Trophoblast cell (in vitro differentiated cells and primary cell): Measurements from ENCODE around the gene SCN11A.
A peak's percentile ranks its signal among the peaks of the same experiment; 100 is the strongest.

Experiments used
- DNase-seq, 2 donors: peaks; one replicate each; pipeline ENCODE4 v3.0.0-alpha.2; 2016
- H2AFZ ChIP-seq: 2 replicates; pipeline ENCODE4 v1.6.1; 2013; ENCODE audit warnings: low read length, moderate library complexity, mild to moderate bottlenecking; ENCODE audit not compliant: insufficient read depth, poor library complexity
- H2AK5ac ChIP-seq: 2 replicates; pipeline ENCODE4 v1.6.1; 2013; ENCODE audit warnings: mild to moderate bottlenecking, low read length
- H2BK120ac ChIP-seq: 2 replicates; pipeline ENCODE4 v1.6.1; 2013; ENCODE audit warnings: low read length, mild to moderate bottlenecking, moderate library complexity; ENCODE audit not compliant: insufficient read depth, poor library complexity
- H2BK12ac ChIP-seq: 2 replicates; pipeline ENCODE4 v1.6.1; 2013; ENCODE audit warnings: mild to moderate bottlenecking, low read length, moderate library complexity
- H2BK5ac ChIP-seq: 2 replicates; pipeline ENCODE4 v1.6.1; 2013; ENCODE audit warnings: low read length, low read depth, moderate library complexity, mild to moderate bottlenecking; ENCODE audit not compliant: poor library complexity
- H3K14ac ChIP-seq: 2 replicates; pipeline ENCODE4 v1.6.1; 2013; ENCODE audit warnings: mild to moderate bottlenecking, low read length
- H3K18ac ChIP-seq: 2 replicates; pipeline ENCODE4 v1.6.1; 2013; ENCODE audit warnings: mild to moderate bottlenecking, low read length
- H3K23ac ChIP-seq: 2 replicates; pipeline ENCODE4 v1.6.1; 2013; ENCODE audit warnings: low read length
- H3K27ac ChIP-seq: 2 replicates; pipeline ENCODE4 v1.5.1; 2013; ENCODE audit warnings: low read depth, mild to moderate bottlenecking, inconsistent platforms, low read length, moderate library complexity
- H3K27me3 ChIP-seq: 2 replicates; pipeline ENCODE4 v1.6.1; 2013; ENCODE audit warnings: inconsistent platforms, mild to moderate bottlenecking, low read length, moderate library complexity; ENCODE audit not compliant: insufficient read depth
- H3K36me3 ChIP-seq, 2 experiments: 1 replicate in 1 of 2; 2 replicates in 1 of 2; pipeline ENCODE4 v1.6.1; 2013; ENCODE audit warnings: low read length in 2 of 2, mild to moderate bottlenecking in 2 of 2, moderate library complexity in 1 of 2; ENCODE audit not compliant: insufficient read depth in 2 of 2, control insufficient read depth in 1 of 2
- H3K4ac ChIP-seq: 2 replicates; pipeline ENCODE4 v1.6.1; 2013; ENCODE audit warnings: low read depth, mild to moderate bottlenecking, low read length, moderate library complexity
- H3K4me1 ChIP-seq, 2 experiments: 1 replicate in 1 of 2; 2 replicates in 1 of 2; pipeline ENCODE4 v1.6.1; 2013; ENCODE audit warnings: low read length in 2 of 2, mild to moderate bottlenecking in 2 of 2, moderate library complexity in 1 of 2; ENCODE audit not compliant: insufficient read depth in 2 of 2, control insufficient read depth in 1 of 2
- H3K4me2 ChIP-seq: 2 replicates; pipeline ENCODE4 v1.6.1; 2013; ENCODE audit warnings: inconsistent platforms, mild to moderate bottlenecking, low read length, moderate library complexity
- H3K4me3 ChIP-seq: 2 replicates; pipeline ENCODE4 v1.5.1; 2013; ENCODE audit warnings: mild to moderate bottlenecking, low read depth, low read length, inconsistent platforms
- H3K79me1 ChIP-seq: one replicate; pipeline ENCODE4 v1.6.1; 2013; ENCODE audit warnings: low read length
- H3K79me2 ChIP-seq: 2 replicates; pipeline ENCODE4 v1.6.1; 2013; ENCODE audit warnings: low read length, mild to moderate bottlenecking; ENCODE audit not compliant: control insufficient read depth, insufficient read depth, poor library complexity
- H3K9ac ChIP-seq: 2 replicates; pipeline ENCODE4 v1.6.1; 2013; ENCODE audit warnings: mild to moderate bottlenecking, low read length
- H3K9me3 ChIP-seq: 2 replicates; pipeline ENCODE4 v1.6.1; 2013; ENCODE audit warnings: low read depth, mild to moderate bottlenecking, control low read depth, inconsistent platforms, low read length; ENCODE audit not compliant: insufficient read depth
- H4K12ac ChIP-seq: 2 replicates; pipeline ENCODE4 v1.6.1; 2013; ENCODE audit warnings: low read depth, mild to moderate bottlenecking, low read length, moderate library complexity
- H4K8ac ChIP-seq: 2 replicates; pipeline ENCODE4 v1.6.1; 2013; ENCODE audit warnings: low read depth, mild to moderate bottlenecking, low read length, moderate library complexity
- H4K91ac ChIP-seq: one replicate; pipeline ENCODE4 v1.6.1; 2013; ENCODE audit warnings: low read depth, mild to moderate bottlenecking, low read length, moderate library complexity
- WGBS: extraction: QIAGEN DNeasy Blood & Tissue Kit; methylation state at CpG from one replicate; pipeline ENCODE4 v1.1.7; 2013; ENCODE audit warnings: missing lambda C conversion rate; ENCODE audit not compliant: insufficient read length, insufficient coverage; ENCODE audit errors: extremely low coverage; 5-methylcytosine and 5-hydroxymethylcytosine counted together

SCN11A gene

DNA sequence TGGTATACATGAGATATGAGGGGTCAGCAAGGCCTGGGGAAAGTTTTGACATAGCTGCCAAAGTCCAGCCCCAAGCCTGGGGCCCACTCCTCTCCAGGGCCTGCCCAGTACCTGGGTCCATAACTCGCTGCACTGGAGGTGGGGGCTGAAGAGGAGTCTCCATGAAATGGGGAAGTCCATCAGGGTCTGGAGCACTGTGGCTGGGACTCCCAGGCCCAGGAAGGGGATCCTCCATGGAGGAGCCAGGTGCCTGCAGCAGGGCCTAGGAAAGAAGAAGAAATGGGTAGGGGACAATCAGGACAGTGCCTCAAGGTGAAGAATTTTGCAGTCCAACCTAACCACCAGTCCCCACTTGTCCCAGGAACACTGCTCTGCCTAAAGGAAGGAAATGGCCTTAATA is 47.5 kb upstream of the SCN11A start:
- H4K8ac ChIP-seq, result no peak overlapping the region
- no peaks in the 10 kb centered on the region for H3K9me3 ChIP-seq
- no peak overlapping the region for H3K4ac ChIP-seq
- no peak overlapping the region for H3K27ac ChIP-seq
- H2AK5ac ChIP-seq, result no peak overlapping the region
- no peak overlapping the region for H3K9ac ChIP-seq
- H2AFZ ChIP-seq, result no peak overlapping the region
- no peak overlapping the region for H3K18ac ChIP-seq
- no peak overlapping the region for H4K12ac ChIP-seq
- H4K91ac ChIP-seq, result no peak overlapping the region
- no peak overlapping the region for H3K14ac ChIP-seq
- DNase-seq, result no peak
- no peak overlapping the region for H2BK12ac ChIP-seq
- H2BK5ac ChIP-seq, result no peak overlapping the region
- H3K23ac ChIP-seq, result no peak overlapping the region
- H3K4me1 ChIP-seq, result peaks cover 6 to 10% of the 10 kb centered on the region in 2 experiments
- peaks cover 45 to 51% of the 10 kb centered on the region in 2 experiments for H3K36me3 ChIP-seq
- WGBS, result no CpG with 5 or more reads among the region's 1 CpG
- H3K79me2 ChIP-seq, result no peaks in the 10 kb centered on the region
- H3K4me2 ChIP-seq, result no peak overlapping the region
- no peak overlapping the region for H3K4me3 ChIP-seq
- H3K79me1 ChIP-seq, result peaks cover 2% of the 10 kb centered on the region
- no peaks in the 10 kb centered on the region for H3K27me3 ChIP-seq
- H2BK120ac ChIP-seq, result no peak overlapping the region

DNA sequence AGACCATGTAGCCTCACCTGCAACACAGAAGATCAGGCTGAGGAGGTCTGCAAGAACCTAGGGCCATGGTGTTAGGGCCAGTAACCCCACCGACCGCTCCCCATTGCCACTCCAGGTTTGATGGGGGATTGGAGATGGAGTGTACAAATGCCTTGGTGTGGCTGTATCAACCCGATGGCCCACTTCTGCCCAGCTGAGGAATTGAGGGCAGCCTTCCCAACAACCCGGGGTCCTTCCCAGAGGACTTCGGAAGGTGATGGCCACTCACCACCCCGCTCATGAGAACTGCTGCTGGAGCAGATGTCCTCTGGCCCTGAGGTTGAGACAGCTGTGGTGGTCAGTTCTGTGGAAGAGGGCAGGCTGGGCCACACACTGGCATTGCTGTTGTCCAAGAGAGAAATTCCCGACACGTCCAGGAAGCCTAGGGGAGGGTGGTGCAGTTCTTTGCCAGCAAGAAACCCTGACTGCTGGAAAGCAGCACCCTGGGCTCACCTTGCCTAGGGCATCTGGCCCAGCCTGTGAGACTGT is 46.8 kb upstream of the SCN11A start:
- WGBS, result no CpG with 5 or more reads among the region's 8 CpGs
- H2BK12ac ChIP-seq, result no peak overlapping the region

DNA sequence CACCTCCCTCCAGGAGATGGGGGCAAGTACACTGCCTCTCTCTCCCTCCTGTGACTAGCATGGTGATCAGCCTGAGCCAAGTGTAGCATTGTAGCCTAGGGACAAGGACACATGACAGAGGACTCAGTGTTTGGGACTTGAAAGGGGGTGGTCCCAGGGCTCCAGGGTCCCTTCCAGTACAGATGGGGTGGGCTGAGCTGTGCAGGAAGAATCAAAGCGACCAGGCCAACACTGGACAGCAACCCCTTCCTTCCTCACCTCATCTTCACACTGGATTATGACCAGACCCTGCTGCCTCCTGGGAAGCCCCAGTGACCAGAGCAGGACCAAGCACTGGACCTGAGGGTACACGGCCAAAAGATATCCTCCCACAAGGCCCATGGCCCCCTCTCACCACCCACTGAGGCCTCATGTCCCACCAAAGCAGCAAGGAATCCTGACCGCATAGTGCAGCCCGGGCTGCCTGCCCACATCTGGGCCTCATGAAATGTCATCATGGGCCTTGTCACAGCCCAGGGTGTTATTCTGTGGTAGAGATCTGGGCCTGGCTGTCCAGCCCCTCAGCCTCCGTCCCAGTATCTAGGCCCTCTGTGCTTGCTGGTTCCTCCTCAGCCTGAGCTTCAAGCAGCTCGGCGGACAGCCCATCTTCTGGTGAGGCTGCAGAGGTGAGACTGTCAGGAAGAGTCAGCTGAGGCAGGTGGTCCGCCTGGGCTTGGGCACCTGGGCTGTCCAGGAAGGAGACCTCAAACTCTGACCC is 46.1 kb upstream of the SCN11A start:
- Histone ChIP-seq H3K36me3 (peaks cover 47 to 51% of the 10 kb centered on the region in 2 experiments), H3K9me3 (no peaks in the 10 kb centered on the region), H2AK5ac (no peak overlapping the region), H3K4me2 (no peak overlapping the region), H2AFZ (no peak overlapping the region), H3K14ac (no peak overlapping the region), H3K4ac (no peak overlapping the region), H3K18ac (no peak overlapping the region), H2BK5ac (peak overlapping the region; percentile 10), H3K27ac (no peak overlapping the region), H3K9ac (no peak overlapping the region), H3K23ac (no peak overlapping the region), H3K79me2 (no peaks in the 10 kb centered on the region), H3K4me1 (peaks cover 6 to 10% of the 10 kb centered on the region in 2 experiments), H4K91ac (peak overlapping the region; percentile 36), H3K79me1 (peaks cover 2% of the 10 kb centered on the region), H4K12ac (peak overlapping the region; percentile 49), H3K27me3 (no peaks in the 10 kb centered on the region), H2BK120ac (no peak overlapping the region), H2BK12ac (peak overlapping the region; percentile 45), H3K4me3 (no peak overlapping the region), H4K8ac (no peak overlapping the region)
- WGBS, result no CpG with 5 or more reads among the region's 8 CpGs
- no peak for DNase-seq

More for the DNA sequence above, 46.8 kb upstream of the SCN11A start:
- H3K79me1 ChIP-seq, result peaks cover 2% of the 10 kb centered on the region
- H2BK5ac ChIP-seq, result no peak overlapping the region
- no peak overlapping the region for H3K9ac ChIP-seq
- no peak overlapping the region for H4K8ac ChIP-seq
- H4K91ac ChIP-seq, result no peak overlapping the region
- H3K79me2 ChIP-seq, result no peaks in the 10 kb centered on the region
- H3K14ac ChIP-seq, result no peak overlapping the region
- no peaks in the 10 kb centered on the region for H3K27me3 ChIP-seq
- no peaks in the 10 kb centered on the region for H3K9me3 ChIP-seq
- no peak overlapping the region for H3K4me3 ChIP-seq
- no peak overlapping the region for H3K18ac ChIP-seq
- no peak overlapping the region for H3K27ac ChIP-seq
- H2AK5ac ChIP-seq, result no peak overlapping the region
- H3K4me1 ChIP-seq, result peaks cover 6 to 10% of the 10 kb centered on the region in 2 experiments
- H3K4ac ChIP-seq, result no peak overlapping the region
- H2AFZ ChIP-seq, result no peak overlapping the region
- no peak overlapping the region for H3K4me2 ChIP-seq
- no peak overlapping the region for H3K23ac ChIP-seq
- DNase-seq, result no peak
- no peak overlapping the region for H4K12ac ChIP-seq
- no peak overlapping the region for H2BK120ac ChIP-seq
- peaks cover 45 to 51% of the 10 kb centered on the region in 2 experiments for H3K36me3 ChIP-seq

DNA sequence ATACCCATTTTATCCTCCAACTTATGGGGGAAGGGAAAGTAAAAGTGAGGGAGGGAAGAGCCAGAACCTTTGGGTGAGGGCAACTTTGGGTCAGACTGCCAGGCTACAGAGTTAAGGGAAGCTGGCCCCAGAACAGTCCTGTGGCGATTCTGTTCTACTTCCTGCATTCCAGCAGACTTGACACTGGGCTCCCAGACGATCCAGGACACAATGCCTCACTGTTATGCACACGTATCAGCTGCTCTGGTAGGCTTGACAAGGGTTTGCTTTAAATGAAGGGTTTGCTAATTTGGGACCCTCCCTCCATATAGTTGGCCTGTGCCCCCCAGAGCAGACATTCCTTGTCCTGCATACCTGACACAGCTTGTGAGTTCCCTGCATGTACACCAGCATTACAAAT is 45.0 kb upstream of the SCN11A start:
- DNase-seq, result peak in 1 of 2 donors; percentile 21
- H3K9me3 ChIP-seq, result no peaks in the 10 kb centered on the region
- no peak overlapping the region for H2BK5ac ChIP-seq
- H3K18ac ChIP-seq, result no peak overlapping the region
- H3K23ac ChIP-seq, result no peak overlapping the region
- H3K4me3 ChIP-seq, result no peak overlapping the region
- no peak overlapping the region for H3K4ac ChIP-seq
- H4K8ac ChIP-seq, result no peak overlapping the region
- H3K36me3 ChIP-seq, result peaks cover 45 to 52% of the 10 kb centered on the region in 2 experiments
- no peak overlapping the region for H3K4me2 ChIP-seq
- H3K14ac ChIP-seq, result no peak overlapping the region
- H2AFZ ChIP-seq, result no peak overlapping the region
- H3K4me1 ChIP-seq, result peaks cover 6 to 10% of the 10 kb centered on the region in 2 experiments
- no peak overlapping the region for H2BK120ac ChIP-seq
- WGBS, result no CpG with 5 or more reads among the region's 3 CpGs
- H3K9ac ChIP-seq, result no peak overlapping the region
- no peak overlapping the region for H4K91ac ChIP-seq
- no peaks in the 10 kb centered on the region for H3K27me3 ChIP-seq
- peaks cover 2% of the 10 kb centered on the region for H3K79me1 ChIP-seq
- no peak overlapping the region for H4K12ac ChIP-seq
- H3K79me2 ChIP-seq, result no peaks in the 10 kb centered on the region
- H3K27ac ChIP-seq, result peak overlapping the region; percentile 63
- no peak overlapping the region for H2BK12ac ChIP-seq
- H2AK5ac ChIP-seq, result no peak overlapping the region
